Uterus (tissue), 2 donors: Measurements from ENCODE around the gene ADAMTSL4.

ENCODE experiments used
- POLR2A ChIP-seq, 2 donors: fragments of 450-650 bp; IDR thresholded peaks; one replicate each; pipeline ENCODE4 v1.6.1; 2016; ENCODE audit warnings: antibody characterized with exemption in 2 of 2, mild to moderate bottlenecking in 1 of 2, moderate library complexity in 1 of 2
- TF ChIP-seq, protein P1 (sequence below), 4 experiments: fragments of 200-600 bp in 2 of 4; fragments of 450-650 bp in 2 of 4; sonication (generic) in 2 of 4; IDR thresholded peaks; one replicate each; pipeline ENCODE4 v1.5.1; 2016 to 2019; ENCODE audit warnings: antibody characterized with exemption in 4 of 4, mild to moderate bottlenecking in 2 of 4, moderate library complexity in 1 of 4

DNA sequence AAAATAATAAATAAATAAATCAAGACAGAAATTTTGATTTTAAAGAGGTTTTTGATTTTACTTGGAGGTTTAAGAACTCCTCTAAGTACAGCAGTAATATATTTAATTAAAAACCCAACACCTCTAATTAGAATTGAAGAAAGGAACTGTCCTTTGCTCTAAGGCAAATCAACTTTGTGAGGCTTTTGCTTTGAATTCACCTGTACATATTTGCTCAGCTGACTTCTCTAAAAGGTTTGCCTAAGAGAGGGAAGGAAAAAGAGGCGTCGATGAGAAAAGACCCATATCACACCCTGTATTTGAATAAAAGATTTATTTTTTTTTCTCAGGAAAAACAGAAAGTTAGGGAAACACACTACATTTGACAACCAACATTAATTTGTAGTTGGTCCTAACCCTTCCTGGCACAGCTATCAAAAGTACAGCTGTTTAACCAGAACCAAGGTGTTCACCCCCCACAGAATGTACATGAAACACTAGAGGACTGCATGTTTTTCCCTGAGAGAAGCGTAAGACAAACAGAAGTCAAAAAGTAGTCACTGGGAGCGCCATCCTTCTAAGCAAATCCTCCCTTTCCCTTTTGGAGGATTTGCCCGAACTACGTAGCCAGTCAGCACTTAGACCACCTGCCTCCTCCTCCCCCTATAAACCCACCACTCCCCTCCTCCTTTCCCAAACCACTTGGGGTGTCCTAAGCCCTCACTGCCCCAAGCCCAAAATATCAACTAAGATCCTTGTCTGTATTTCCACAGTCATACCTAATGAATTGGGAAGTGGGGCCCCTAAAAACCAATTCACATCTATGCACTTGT, 25.3 kb downstream of the ADAMTSL4 start:
- TF ChIP-seq, protein P1, sequence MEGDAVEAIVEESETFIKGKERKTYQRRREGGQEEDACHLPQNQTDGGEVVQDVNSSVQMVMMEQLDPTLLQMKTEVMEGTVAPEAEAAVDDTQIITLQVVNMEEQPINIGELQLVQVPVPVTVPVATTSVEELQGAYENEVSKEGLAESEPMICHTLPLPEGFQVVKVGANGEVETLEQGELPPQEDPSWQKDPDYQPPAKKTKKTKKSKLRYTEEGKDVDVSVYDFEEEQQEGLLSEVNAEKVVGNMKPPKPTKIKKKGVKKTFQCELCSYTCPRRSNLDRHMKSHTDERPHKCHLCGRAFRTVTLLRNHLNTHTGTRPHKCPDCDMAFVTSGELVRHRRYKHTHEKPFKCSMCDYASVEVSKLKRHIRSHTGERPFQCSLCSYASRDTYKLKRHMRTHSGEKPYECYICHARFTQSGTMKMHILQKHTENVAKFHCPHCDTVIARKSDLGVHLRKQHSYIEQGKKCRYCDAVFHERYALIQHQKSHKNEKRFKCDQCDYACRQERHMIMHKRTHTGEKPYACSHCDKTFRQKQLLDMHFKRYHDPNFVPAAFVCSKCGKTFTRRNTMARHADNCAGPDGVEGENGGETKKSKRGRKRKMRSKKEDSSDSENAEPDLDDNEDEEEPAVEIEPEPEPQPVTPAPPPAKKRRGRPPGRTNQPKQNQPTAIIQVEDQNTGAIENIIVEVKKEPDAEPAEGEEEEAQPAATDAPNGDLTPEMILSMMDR (IDR thresholded peaks at IDR 0.05), result no peak
- no peak for TF ChIP-seq POLR2A (IDR thresholded peaks at IDR 0.05)
